Vagina (tissue), 2 donors: ENCODE results near the gene BRINP3. TPM values are rescaled to one million over a fixed set of nuclear protein-coding genes. Genes with fewer than 3 reads are reported as not detected.

ENCODE experiments used
- DNase-seq, 2 donors: peaks; one replicate each; pipeline ENCODE4 v3.0.0-alpha.2; 2017; ENCODE audit errors: extremely low spot score in 2 of 2
- H3K27ac ChIP-seq: fragments of 200-600 bp; sonication (generic); one replicate; pipeline ENCODE4 v1.5.1; 2019
- H3K27me3 ChIP-seq: fragments of 200-600 bp; sonication (generic); one replicate; pipeline ENCODE4 v1.5.1; 2019
- H3K36me3 ChIP-seq, 2 donors: fragments of 200-600 bp; sonication (generic); one replicate each; pipeline ENCODE4 v1.5.1; 2017 to 2019
- H3K4me1 ChIP-seq: fragments of 200-600 bp; sonication (generic); one replicate; pipeline ENCODE4 v1.5.1; 2019
- H3K4me3 ChIP-seq, 2 donors: fragments of 200-600 bp; sonication (generic); 1 replicate in 1 of 2; 2 replicates in 1 of 2; pipeline ENCODE4 v1.5.1; 2016 to 2019
- H3K9me3 ChIP-seq: fragments of 200-600 bp; sonication (generic); one replicate; pipeline ENCODE4 v1.5.1; 2019
- POLR2A ChIP-seq, 2 donors: fragments of 450-650 bp; IDR thresholded peaks; one replicate each; pipeline ENCODE4 v1.6.1; 2017; ENCODE audit warnings: antibody characterized with exemption in 2 of 2, mild to moderate bottlenecking in 2 of 2, moderate library complexity in 2 of 2
- POLR2AphosphoS5 ChIP-seq, 2 donors: sonication (generic); formaldehyde crosslinking; IDR thresholded peaks; one replicate each; pipeline ENCODE4 v1.9.0; 2017; ENCODE audit warnings: antibody characterized with exemption in 2 of 2, mild to moderate bottlenecking in 2 of 2, low read depth in 1 of 2; ENCODE audit not compliant: insufficient read depth in 1 of 2
- intact Hi-C: fragments of 100-400 bp; cut with DNase I; formaldehyde crosslinking; loops from one replicate; pipeline ENCODE4 v1.15.1; 2023
- total RNA-seq: library from RNA; depleted of rRNA; stranded (reverse); fragments of >200 nt; gene quantifications from one replicate; pipeline ENCODE4 v1.2.3, GENCODE V29; 2016
- TF ChIP-seq, protein P1 (sequence below), 3 experiments: fragments of 450-650 bp in 2 of 3; fragments of 200-600 bp in 1 of 3; sonication (generic) in 1 of 3; IDR thresholded peaks; one replicate each; pipeline ENCODE4 v1.5.1; 2017 to 2019; ENCODE audit warnings: antibody characterized with exemption in 3 of 3, mild to moderate bottlenecking in 2 of 3, moderate library complexity in 2 of 3

The BRINP3 gene
- total RNA-seq, 1 donor from 2014 or later: not detected

DNA sequence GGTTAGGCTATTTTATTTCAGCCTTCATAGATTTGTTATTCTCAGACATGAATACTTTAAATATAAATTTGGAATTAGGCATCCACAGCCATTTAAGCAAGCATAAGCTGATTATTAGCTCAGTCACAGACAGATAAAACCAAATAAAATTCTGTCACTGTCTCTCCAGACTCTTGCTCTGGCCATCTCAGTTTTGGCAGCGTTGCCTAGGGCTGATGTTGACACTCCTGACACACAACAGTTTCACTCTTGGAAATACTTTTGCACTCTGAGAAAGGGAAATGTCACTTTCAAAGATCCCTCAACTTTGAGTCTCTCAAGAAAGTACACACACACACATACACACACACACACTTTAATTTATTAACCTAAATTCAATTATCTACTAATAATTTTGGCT, 372.7 kb downstream of the BRINP3 start:
- H3K9me3 ChIP-seq: no peaks in the 10 kb centered on the region
- no peak overlapping the region for H3K4me3 ChIP-seq
- H3K4me1 ChIP-seq: no peaks in the 10 kb centered on the region
- H3K27ac ChIP-seq: no peak overlapping the region
- H3K36me3 ChIP-seq: no peaks in the 10 kb centered on the region
- DNase-seq: no peak
- no peaks in the 10 kb centered on the region for H3K27me3 ChIP-seq
- intact Hi-C loops: no loop called here
- TF ChIP-seq, protein P1, sequence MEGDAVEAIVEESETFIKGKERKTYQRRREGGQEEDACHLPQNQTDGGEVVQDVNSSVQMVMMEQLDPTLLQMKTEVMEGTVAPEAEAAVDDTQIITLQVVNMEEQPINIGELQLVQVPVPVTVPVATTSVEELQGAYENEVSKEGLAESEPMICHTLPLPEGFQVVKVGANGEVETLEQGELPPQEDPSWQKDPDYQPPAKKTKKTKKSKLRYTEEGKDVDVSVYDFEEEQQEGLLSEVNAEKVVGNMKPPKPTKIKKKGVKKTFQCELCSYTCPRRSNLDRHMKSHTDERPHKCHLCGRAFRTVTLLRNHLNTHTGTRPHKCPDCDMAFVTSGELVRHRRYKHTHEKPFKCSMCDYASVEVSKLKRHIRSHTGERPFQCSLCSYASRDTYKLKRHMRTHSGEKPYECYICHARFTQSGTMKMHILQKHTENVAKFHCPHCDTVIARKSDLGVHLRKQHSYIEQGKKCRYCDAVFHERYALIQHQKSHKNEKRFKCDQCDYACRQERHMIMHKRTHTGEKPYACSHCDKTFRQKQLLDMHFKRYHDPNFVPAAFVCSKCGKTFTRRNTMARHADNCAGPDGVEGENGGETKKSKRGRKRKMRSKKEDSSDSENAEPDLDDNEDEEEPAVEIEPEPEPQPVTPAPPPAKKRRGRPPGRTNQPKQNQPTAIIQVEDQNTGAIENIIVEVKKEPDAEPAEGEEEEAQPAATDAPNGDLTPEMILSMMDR (IDR thresholded peaks at IDR 0.05): no peak
- TF ChIP-seq POLR2A (IDR thresholded peaks at IDR 0.05) (no peak), POLR2AphosphoS5 (IDR thresholded peaks at IDR 0.05; ENCODE audit: insufficient read depth in 1 of 2, low read depth in 1 of 2) (no peak)

DNA sequence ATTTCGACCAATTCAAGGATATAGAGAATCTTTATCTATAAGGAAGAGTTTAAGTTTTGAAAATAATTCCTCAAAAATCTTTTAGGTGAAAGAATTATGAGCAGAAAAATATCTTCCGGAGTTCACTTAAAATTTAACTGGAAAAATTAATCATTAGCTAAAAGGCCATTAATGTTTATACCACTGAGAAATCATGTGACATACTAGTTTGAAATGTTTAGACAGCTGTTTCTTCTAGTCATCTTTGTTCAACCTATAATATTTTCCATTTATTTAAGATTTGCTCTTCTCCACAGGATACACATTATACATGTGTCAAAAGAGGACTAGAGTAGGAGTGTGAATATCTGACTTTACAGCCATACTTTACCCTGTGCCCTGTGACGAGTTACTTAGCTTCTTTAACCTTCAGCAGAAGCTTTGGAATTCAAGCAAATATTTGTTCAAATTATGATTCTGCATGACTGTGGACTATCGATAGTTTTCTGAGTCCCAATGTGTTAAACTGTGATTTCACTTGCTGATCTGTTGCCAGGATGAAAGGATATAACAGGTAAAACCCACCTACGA, 374.8 kb downstream of the BRINP3 start:
- no peaks in the 10 kb centered on the region for H3K9me3 ChIP-seq
- no peaks in the 10 kb centered on the region for H3K27me3 ChIP-seq
- H3K4me1 ChIP-seq: no peaks in the 10 kb centered on the region
- DNase-seq: no peak
- intact Hi-C loops: no loop called here
- no peak for TF ChIP-seq POLR2A (IDR thresholded peaks at IDR 0.05)
- TF ChIP-seq, protein P1 (IDR thresholded peaks at IDR 0.05): no peak
- no peak for TF ChIP-seq POLR2AphosphoS5 (IDR thresholded peaks at IDR 0.05; ENCODE audit: insufficient read depth in 1 of 2, low read depth in 1 of 2)
- H3K36me3 ChIP-seq: no peaks in the 10 kb centered on the region
- no peak overlapping the region for H3K4me3 ChIP-seq
- H3K27ac ChIP-seq: no peak overlapping the region

DNA sequence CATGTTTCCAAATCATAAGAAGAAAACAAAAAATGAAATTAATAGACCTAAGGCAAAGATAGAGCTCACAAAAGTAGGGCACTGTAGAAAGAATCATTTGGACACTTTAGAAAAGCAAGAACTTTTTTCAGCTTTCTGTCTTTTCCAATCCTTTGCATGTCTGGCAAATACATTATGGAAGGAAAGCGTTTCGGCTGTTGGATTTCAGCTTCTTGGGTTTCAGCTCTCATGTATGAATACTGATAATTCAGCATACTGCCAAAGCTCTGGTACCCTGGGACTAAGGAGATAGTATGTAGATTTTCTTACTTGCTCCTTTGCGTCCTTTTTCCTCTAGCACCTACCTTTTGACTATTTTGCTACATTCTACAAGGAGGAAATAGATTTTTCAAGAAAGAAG, 375.9 kb downstream of the BRINP3 start:
- intact Hi-C loops: no loop called here
- Histone ChIP-seq H3K4me1 (no peaks in the 10 kb centered on the region), H3K27ac (no peak overlapping the region), H3K36me3 (no peaks in the 10 kb centered on the region), H3K4me3 (no peak overlapping the region), H3K9me3 (no peaks in the 10 kb centered on the region), H3K27me3 (no peaks in the 10 kb centered on the region)
- TF ChIP-seq POLR2AphosphoS5 (IDR thresholded peaks at IDR 0.05; ENCODE audit: insufficient read depth in 1 of 2, low read depth in 1 of 2) (no peak), POLR2A (IDR thresholded peaks at IDR 0.05) (no peak)
- TF ChIP-seq, protein P1 (IDR thresholded peaks at IDR 0.05): no peak
- no peak for DNase-seq

DNA sequence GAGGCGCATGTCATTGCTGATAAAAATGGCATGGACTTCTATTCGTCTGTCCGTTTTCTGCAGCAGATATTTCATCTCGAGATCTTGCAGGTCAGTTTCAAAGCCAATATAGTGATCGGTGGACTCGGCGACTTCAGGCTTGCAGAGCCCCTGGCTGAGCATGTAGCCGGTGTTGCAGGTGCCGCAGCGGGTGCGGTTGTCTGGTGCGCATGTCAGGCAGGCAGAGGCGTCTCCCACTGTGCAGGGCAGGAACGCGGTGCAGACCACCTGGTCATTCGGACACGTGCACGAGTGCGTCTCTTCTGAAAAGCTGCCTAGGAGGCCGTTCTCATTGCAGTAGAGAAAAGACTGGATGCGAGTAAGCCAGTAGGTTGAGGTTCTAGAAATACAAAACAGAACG, 378.9 kb downstream of the BRINP3 start:
- Histone ChIP-seq H3K27me3 (no peaks in the 10 kb centered on the region), H3K36me3 (no peaks in the 10 kb centered on the region), H3K9me3 (no peaks in the 10 kb centered on the region), H3K4me1 (no peaks in the 10 kb centered on the region), H3K27ac (no peak overlapping the region), H3K4me3 (no peak overlapping the region)
- no peak for DNase-seq
- intact Hi-C loops: no loop called here
- TF ChIP-seq, protein P1 (IDR thresholded peaks at IDR 0.05): no peak

DNA sequence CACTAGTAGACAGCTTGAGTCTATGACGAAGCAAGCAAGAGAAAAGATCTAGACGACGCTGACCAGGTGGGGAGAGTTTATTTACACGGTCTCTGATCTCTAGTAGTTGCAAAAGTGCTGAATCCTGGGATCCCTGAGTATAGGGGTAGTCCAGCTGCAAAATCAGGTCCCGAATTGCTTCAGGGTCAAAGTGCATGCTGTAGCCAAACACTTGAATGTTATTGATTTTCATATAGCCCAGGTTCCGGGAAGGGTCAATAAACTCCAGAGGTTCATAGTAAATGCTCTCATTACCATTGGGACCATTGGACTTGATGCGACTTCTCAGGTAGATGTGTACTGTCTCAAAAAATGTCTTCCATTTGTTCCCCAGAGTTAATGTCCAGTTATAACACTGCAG, 379.6 kb downstream of the BRINP3 start:
- H3K4me3 ChIP-seq: no peak overlapping the region
- no peak overlapping the region for H3K27ac ChIP-seq
- no peaks in the 10 kb centered on the region for H3K4me1 ChIP-seq
- no peaks in the 10 kb centered on the region for H3K27me3 ChIP-seq
- no peaks in the 10 kb centered on the region for H3K9me3 ChIP-seq
- no peak for DNase-seq
- intact Hi-C loops: no loop called here
- no peak for TF ChIP-seq POLR2A (IDR thresholded peaks at IDR 0.05)
- no peak for TF ChIP-seq POLR2AphosphoS5 (IDR thresholded peaks at IDR 0.05; ENCODE audit: insufficient read depth in 1 of 2, low read depth in 1 of 2)
- TF ChIP-seq, protein P1 (IDR thresholded peaks at IDR 0.05): no peak
- H3K36me3 ChIP-seq: no peaks in the 10 kb centered on the region
